ENCODE results near the gene QPCT. TPM values are rescaled to one million over a fixed set of nuclear protein-coding genes. Genes with fewer than 3 reads are reported as not detected.
"Not testable (repeated sequence)": the region's sequence is repeated elsewhere in the genome, so short reads cannot be mapped to it uniquely, and the experiment has no call there.

QPCT gene
- 10 to 100 TPM in 2 of 4 donors, 1 to 10 TPM in 2; 2.1 to 13.7 (median 7.2) TPM for total RNA-seq

DNA sequence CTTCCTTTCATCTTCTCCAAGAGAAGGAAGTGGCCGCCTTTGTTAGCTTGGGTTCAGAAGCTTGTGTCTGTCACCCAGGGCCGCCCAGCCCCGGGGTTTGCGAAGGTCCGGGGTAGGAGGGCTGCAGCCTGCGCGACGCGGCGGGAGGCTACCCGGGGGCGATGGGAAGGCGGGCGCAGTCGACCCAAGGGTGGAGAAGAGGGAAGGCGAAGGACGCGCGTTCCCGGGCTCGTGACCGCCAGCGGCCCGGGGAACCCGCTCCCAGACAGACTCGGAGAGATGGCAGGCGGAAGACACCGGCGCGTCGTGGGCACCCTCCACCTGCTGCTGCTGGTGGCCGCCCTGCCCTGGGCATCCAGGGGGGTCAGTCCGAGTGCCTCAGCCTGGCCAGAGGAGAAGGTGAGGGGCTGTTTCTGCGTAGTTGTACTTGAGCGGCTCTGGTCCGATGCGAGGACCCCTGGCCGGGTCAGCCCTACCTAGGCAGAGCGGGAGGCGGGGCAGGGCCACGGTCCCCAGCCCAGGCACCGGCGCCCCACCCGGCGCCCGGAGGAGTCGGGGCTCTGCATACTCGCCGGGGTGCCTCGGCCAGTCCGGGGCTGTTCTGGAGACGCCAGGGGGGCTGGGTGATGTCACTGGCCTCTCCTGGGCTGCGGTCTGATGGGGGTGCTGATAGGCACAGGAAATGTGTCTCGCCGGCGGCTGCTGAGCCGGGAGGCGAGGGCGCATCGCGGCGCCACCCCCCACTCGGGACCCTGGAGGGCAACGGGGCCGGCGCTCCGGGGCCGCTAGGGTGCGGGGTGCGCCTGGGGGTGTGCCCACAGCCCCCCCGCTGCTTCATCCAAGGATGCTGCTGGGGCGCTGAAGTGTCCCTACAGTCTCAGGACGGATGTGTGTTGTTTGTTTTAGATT lies at the start of gene QPCT:
QPCT (plus strand) TSS at position 178 of the 909 bp plus-strand sequence; CDS start at position 280, 102 bp downstream.
- intact Hi-C loops (cut with DNase I) = no loop called here
- peaks cover 0 to 24% (median 5%) of the 10 kb centered on the region in 3 donors for H3K4me1 ChIP-seq
- H3K4me3 ChIP-seq = peak within 1 kb of the TSS; percentile 57 to 88 (median 66)
- H3K36me3 ChIP-seq = no peaks in the 10 kb centered on the region
- H3K27me3 ChIP-seq = no peaks in the 10 kb centered on the region
- 0 to 5% methylated on average over 4 to 17 of the region's 73 CpGs for WGBS, 2 donors
- peak within 1 kb of the TSS; percentile 61 to 79 (median 74) for H3K27ac ChIP-seq
- peak in 1 of 4 donors; percentile 38 for TF ChIP-seq POLR2A (IDR thresholded peaks at IDR 0.05)
- TF ChIP-seq CTCF (IDR thresholded peaks at IDR 0.05) = no peak
- no peak for DNase-seq
- no peaks in the 10 kb centered on the region for H3K9me3 ChIP-seq

DNA sequence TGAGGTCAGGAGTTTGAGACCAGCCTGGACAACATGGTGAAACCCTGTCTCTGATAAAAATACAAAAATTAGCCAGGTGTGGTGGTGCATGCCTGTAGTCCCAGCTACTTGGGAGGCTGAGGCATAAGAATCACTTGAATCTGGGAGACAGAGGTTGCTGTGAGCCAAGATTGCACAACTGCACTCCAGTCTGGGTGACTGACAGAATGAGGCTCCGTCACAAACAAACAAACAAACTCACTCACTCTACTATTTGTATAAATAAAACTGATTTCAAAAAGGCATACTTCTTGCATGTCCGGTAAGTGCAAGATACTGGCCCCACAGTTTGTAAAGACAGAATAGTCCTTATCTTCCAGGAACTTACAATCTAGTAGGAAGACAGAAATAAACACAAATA lies 49.6 kb upstream of the QPCT start:
- DNase-seq; H3K27me3 ChIP-seq; H3K4me3 ChIP-seq; H3K27ac ChIP-seq; H3K9me3 ChIP-seq; intact Hi-C loops (cut with DNase I); H3K4me1 ChIP-seq: not testable (repeated sequence)
- H3K36me3 ChIP-seq = peaks cover 0 to 27% (median 0%) of the 10 kb centered on the region in 3 donors
- 93 to 100% methylated on average over 2 of the region's 2 CpGs for WGBS, 2 donors

DNA sequence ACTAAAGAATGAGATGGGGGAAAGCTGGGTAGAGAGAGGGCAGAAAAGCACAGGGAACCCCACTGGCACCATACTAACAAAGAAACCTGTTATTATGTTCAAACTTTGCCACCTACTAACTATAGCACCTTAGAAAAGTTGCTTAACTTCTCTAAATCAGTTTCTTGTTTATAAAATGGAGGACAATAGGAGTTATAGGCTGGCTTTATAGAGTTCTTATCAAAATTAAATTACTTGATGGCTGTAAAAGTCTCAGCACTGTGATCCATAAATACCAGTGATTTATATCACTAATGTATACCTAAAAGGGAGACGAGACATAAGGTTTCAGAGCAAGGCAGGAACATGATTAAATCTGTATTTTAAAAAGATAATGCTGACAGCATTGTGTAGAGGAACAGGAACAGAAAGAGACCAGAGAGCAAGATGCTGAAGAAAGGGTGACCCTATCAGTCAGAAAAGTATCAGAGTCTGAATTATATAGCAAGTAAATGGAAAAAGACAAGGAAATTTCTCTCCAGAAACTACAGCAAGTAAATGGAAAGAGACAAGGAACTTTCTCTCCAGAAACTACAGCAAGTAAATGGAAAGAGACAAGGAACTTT lies 48.9 kb upstream of the QPCT start:
- Histone ChIP-seq H3K36me3 (peaks cover 0 to 20% (median 0%) of the 10 kb centered on the region in 3 donors), H3K4me1 (no peaks in the 10 kb centered on the region), H3K27me3 (no peaks in the 10 kb centered on the region), H3K4me3 (no peak overlapping the region), H3K27ac (no peak overlapping the region), H3K9me3 (no peaks in the 10 kb centered on the region)
- intact Hi-C loops (cut with DNase I) = no loop called here
- no peak for TF ChIP-seq CTCF (IDR thresholded peaks at IDR 0.05)
- TF ChIP-seq POLR2A (IDR thresholded peaks at IDR 0.05) = no peak
- DNase-seq = no peak
- WGBS, 2 donors = 90 to 95% methylated on average over 1 of the region's 1 CpG

- intact Hi-C loops (cut with DNase I) = no loop called here
- H3K27me3 ChIP-seq = no peaks in the 10 kb centered on the region
- H3K9me3 ChIP-seq = no peaks in the 10 kb centered on the region
- TF ChIP-seq POLR2A (IDR thresholded peaks at IDR 0.05) (no peak), CTCF (IDR thresholded peaks at IDR 0.05) (no peak)
- peaks cover 0 to 1% (median 0%) of the 10 kb centered on the region in 3 donors for H3K36me3 ChIP-seq
- H3K4me1 ChIP-seq = no peaks in the 10 kb centered on the region
- H3K27ac ChIP-seq = no peak overlapping the region
- DNase-seq = no peak
- H3K4me3 ChIP-seq = no peak overlapping the region
Measured at GRCh38 chr2:37297632-37298031, 46.8 kb upstream of the QPCT start.

- H3K27ac ChIP-seq = no peak overlapping the region
- H3K4me1 ChIP-seq = peaks cover 0 to 4% (median 0%) of the 10 kb centered on the region in 3 donors
- no peaks in the 10 kb centered on the region for H3K36me3 ChIP-seq
- no peak for DNase-seq
- intact Hi-C loops (cut with DNase I) = no loop called here
- no peaks in the 10 kb centered on the region for H3K27me3 ChIP-seq
- H3K9me3 ChIP-seq = no peaks in the 10 kb centered on the region
- no peak for TF ChIP-seq POLR2A (IDR thresholded peaks at IDR 0.05)
- no peak for TF ChIP-seq CTCF (IDR thresholded peaks at IDR 0.05)
- no peak overlapping the region for H3K4me3 ChIP-seq
Measured at GRCh38 chr2:37300146-37300545, 44.3 kb upstream of the QPCT start.

Data from esophagus squamous epithelium (tissue), 5 donors.